ENCODE measurements around the gene MAL. TPM values are rescaled to one million over a fixed set of nuclear protein-coding genes. Genes with fewer than 3 reads are reported as not detected.

The MAL gene
- total and polyA plus RNA-seq, 2 of the 4 experiments (the other 2 are of a cell fraction), result not detected

- Histone ChIP-seq H4K91ac (ENCODE audit: insufficient read depth, low read depth, low read length) (no peak overlapping the region), H3K36me3 (ENCODE audit: control insufficient read depth, insufficient read depth, low read length) (no peaks in the 10 kb centered on the region), H3K18ac (ENCODE audit: low read depth, low read length) (no peak overlapping the region), H2BK120ac (ENCODE audit: low read depth, low read length) (no peak overlapping the region), H2BK20ac (ENCODE audit: low read depth, low read length) (no peak overlapping the region), H3K9me1 (ENCODE audit: insufficient read depth, low read length) (no peaks in the 10 kb centered on the region), H3K9me3 (ENCODE audit: control insufficient read depth, insufficient read depth, low read length) (no peaks in the 10 kb centered on the region), H2BK15ac (ENCODE audit: low read depth, low read length) (no peak overlapping the region), H3K27me3 (ENCODE audit: control insufficient read depth, insufficient read depth, low read length) (peaks cover 48% of the 10 kb centered on the region), H3K4ac (ENCODE audit: low read depth, low read length) (no peak overlapping the region), H4K8ac (ENCODE audit: low read depth in 2 of 2, low read length in 2 of 2) (no peak overlapping the region), H2AK5ac (ENCODE audit: low read depth, low read length) (no peak overlapping the region), H3K9ac (ENCODE audit: low read depth, low read length) (no peak overlapping the region), H4K5ac (ENCODE audit: low read depth, low read length) (no peak overlapping the region), H3K79me1 (ENCODE audit: low read depth in 1 of 2, low read length in 2 of 2) (no peaks in the 10 kb centered on the region), H3K4me2 (ENCODE audit: low read depth, low read length) (no peak overlapping the region), H2AFZ (replicated peaks; ENCODE audit: low read length, poor library complexity) (no peak overlapping the region), H3K56ac (ENCODE audit: extremely low read depth, insufficient read depth, low read length) (no peak overlapping the region), H3K4me3 (ENCODE audit: insufficient read depth, low read depth, low read length) (no peak overlapping the region), H2BK5ac (ENCODE audit: low read depth, low read length, poor library complexity, severe bottlenecking) (no peak overlapping the region), H4K20me1 (ENCODE audit: insufficient read depth, low read length) (no peaks in the 10 kb centered on the region), H2AK9ac (replicated peaks; ENCODE audit: low read depth, low read length, poor library complexity) (no peak overlapping the region), H3K14ac (replicated peaks; ENCODE audit: low read depth, low read length) (no peak overlapping the region), H3K23ac (ENCODE audit: low read depth, low read length) (no peak overlapping the region), H3K27ac (ENCODE audit: insufficient read depth, low read length) (no peak overlapping the region), H3K4me1 (ENCODE audit: control insufficient read depth, insufficient read depth, low read length) (no peaks in the 10 kb centered on the region)
- WGBS, 2 experiments (ENCODE audit: extremely low coverage in 2 of 2, insufficient read length in 1 of 2), result no CpG with 5 or more reads among the region's 8 CpGs
- dilution Hi-C loops (cut with HindIII; ENCODE audit: low sequenced_read_pairs, unreplicated experiment), result no loop called here
- POLR2A ChIA-PET (ENCODE audit: unreplicated experiment), result no interaction called here
- intact Hi-C loops (cut with micrococcal nuclease), result loop anchor here (1.0 kb wide), 1 partner anchor 53 kb away; no protein-coding TSS in a partner anchor
- ATAC-seq (ENCODE audit: low read depth) (no peak), DNase-seq (no peak)
- TF ChIP-seq, protein P1, sequence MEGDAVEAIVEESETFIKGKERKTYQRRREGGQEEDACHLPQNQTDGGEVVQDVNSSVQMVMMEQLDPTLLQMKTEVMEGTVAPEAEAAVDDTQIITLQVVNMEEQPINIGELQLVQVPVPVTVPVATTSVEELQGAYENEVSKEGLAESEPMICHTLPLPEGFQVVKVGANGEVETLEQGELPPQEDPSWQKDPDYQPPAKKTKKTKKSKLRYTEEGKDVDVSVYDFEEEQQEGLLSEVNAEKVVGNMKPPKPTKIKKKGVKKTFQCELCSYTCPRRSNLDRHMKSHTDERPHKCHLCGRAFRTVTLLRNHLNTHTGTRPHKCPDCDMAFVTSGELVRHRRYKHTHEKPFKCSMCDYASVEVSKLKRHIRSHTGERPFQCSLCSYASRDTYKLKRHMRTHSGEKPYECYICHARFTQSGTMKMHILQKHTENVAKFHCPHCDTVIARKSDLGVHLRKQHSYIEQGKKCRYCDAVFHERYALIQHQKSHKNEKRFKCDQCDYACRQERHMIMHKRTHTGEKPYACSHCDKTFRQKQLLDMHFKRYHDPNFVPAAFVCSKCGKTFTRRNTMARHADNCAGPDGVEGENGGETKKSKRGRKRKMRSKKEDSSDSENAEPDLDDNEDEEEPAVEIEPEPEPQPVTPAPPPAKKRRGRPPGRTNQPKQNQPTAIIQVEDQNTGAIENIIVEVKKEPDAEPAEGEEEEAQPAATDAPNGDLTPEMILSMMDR (conservative IDR thresholded peaks at IDR 0.05; ENCODE audit: low read depth, low read length), result no peak
- no peak for TF ChIP-seq SMC3 (IDR thresholded peaks at IDR 0.05; ENCODE audit: low read depth, low read length)
- no peak for TF ChIP-seq FOS (IDR thresholded peaks at IDR 0.05; ENCODE audit: low read depth, low read length)
- TF ChIP-seq, protein P2, sequence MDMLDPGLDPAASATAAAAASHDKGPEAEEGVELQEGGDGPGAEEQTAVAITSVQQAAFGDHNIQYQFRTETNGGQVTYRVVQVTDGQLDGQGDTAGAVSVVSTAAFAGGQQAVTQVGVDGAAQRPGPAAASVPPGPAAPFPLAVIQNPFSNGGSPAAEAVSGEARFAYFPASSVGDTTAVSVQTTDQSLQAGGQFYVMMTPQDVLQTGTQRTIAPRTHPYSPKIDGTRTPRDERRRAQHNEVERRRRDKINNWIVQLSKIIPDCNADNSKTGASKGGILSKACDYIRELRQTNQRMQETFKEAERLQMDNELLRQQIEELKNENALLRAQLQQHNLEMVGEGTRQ (IDR thresholded peaks at IDR 0.05; ENCODE audit: low read depth, low read length), result no peak
- TF ChIP-seq MAFK (IDR thresholded peaks at IDR 0.05; ENCODE audit: low read depth, low read length), result no peak
- TF ChIP-seq MAZ (IDR thresholded peaks at IDR 0.05; ENCODE audit: borderline replicate concordance, low read depth, low read length), result no peak
- TF ChIP-seq MXI1 (IDR thresholded peaks at IDR 0.05; ENCODE audit: borderline replicate concordance, low read depth, low read length), result no peak
- TF ChIP-seq CHD1 (IDR thresholded peaks at IDR 0.05; ENCODE audit: low read depth, low read length), result no peak
- TF ChIP-seq CEBPB (IDR thresholded peaks at IDR 0.05; ENCODE audit: low read depth, low read length), result no peak
- no peak for TF ChIP-seq RFX5 (IDR thresholded peaks at IDR 0.05; ENCODE audit: low read depth, low read length)
- TF ChIP-seq ELK1 (IDR thresholded peaks at IDR 0.05; ENCODE audit: borderline replicate concordance, low read depth, low read length), result no peak
- TF ChIP-seq NFE2L2 (IDR thresholded peaks at IDR 0.05; ENCODE audit: low read depth, low read length), result no peak
- no peak for TF ChIP-seq RAD21 (IDR thresholded peaks at IDR 0.05; ENCODE audit: low read length)
- CTCF ChIA-PET, result interaction anchor here (1.1 to 1.6 kb wide), 3 partner anchors 10 to 19 kb away, joined by 4 to 11 read pairs (median 6); no protein-coding TSS in a partner anchor
- in situ Hi-C loops (cut with MboI; ENCODE audit: low sequenced_read_pairs), result loop anchor here (5.0 kb wide), 1 partner anchor 53 kb away; no protein-coding TSS in a partner anchor
- no TSS peak for BruUV-seq (replicated peaks)
Measured at GRCh38 chr2:95075440-95076132, 50.1 kb downstream of the MAL start.

Measured in IMR-90 (cell line).